CD4-positive, alpha-beta T cell treated with Interleukin-2 at 100 ng/mL for 4 hours (primary cell): ENCODE measurements around the gene OR52E4.
A peak's percentile ranks its signal among the peaks of the same experiment; 100 is the strongest.

Experiments
- DNase-seq: peaks from one replicate; pipeline ENCODE4 v3.0.0-alpha.2; 2020; ENCODE audit warnings: low spot score

The OR52E4 gene

DNA sequence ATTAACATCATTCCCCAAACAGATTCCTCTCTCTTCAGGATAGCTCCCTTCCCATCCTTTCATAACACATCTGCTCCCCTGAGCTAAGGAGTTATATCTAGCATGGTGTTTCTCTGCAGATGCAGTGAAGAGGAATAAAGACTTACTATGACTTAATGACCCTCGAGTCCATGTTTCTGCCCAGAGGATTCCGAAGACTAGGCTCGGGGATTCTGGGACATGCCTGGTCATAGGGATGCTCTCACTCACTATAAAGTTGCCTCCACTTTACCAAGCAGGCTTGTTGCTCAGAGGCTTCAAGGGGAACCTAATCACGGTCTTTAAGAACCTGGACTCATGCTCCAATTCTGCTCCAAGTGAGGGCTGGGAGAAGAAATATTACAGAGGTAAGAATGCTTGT is at the start of gene OR52E4:
OR52E4 (plus strand) TSS at position 301 of the 400 bp plus-strand sequence. CDS start 3,664 bp downstream, outside the sequence.
- DNase-seq = no peak

DNA sequence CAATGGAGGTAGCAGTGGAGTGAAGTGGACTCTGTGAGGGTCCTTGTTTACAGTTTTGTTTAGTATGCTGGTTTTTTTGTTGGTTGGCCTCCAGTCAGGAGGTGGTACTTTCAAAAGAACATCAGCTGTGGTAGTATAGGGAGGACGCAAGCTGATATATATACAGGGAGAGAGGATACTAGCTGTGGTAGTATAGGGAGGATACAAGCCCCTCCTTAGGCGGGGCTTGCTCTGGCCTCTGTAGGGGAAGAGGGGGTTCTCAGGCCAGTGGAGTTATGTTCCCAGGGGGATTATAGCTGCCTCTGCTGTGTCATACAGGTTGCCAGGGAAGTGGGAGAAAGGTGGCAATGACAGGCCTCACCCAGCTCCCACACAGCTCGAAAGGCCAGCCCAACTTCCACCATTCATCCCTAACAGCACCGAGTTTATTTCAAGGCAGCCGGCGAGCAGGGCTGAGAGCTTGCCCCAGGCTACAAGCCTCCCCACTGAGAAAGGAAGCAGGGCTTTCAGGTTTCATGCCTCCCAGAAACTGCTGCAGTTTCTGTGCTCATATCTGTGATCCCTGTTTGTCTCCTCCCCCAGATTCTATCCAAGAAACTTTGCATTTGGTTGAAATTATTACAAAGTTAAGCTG is 49.1 kb upstream of the OR52E4 start:
- no peak for DNase-seq

DNA sequence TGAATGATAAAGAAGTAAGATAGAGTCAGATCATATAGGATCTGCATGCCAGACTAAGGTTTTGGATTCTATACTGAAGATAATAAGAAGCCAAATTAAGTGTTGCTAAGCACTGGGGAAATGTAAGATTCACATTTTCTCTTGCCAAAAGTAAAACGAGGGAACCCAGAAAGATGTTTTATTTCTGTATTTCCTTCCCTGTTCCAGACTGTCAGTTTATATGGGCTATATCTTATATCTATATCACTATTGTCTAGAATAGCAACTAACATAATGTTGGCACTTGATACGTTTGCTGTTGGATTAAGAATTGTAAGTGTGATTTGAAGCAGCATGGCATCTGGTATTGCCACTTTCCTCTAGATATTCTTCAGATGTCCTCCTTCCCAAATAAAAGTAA is 47.0 kb upstream of the OR52E4 start:
- no peak for DNase-seq

DNA sequence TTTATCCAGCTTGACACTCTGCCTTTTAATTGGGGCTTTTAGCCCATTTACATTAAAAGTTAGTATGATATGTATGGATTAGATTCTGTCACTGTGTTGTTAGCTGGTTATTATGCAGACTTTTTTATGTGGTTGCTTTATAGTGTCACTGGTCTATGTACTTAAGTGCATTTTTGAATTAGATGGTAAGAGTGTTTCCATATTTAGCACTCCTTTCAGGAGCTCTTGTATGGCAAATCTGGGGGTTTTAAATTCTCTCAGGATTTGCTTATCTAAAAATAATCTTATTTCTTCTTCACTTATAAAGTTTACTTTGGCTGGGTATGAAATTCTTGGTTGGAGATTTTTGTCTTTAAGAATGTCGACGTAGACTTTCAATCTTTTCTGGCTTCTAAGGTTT is 42.7 kb upstream of the OR52E4 start:
- DNase-seq = no peak

DNA sequence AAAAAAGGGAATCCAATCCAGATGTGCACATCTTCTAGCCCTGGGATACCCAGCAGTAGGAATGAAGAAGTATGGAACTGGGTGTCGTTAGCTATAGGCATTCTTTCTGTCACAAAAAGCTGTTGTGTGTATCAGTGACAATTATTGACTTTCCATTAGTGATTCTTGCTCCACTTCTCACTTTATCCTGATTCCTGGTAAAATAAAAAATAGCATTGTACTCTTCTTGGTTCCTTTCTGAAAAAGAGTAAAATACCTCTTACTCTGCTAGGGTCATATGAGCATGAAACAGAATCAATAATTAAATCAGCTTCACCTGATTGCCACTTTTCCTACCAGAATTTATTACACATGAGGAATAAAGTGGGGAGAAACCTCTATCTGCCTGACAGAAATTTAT is 38.6 kb upstream of the OR52E4 start, which contains the start of gene OR52E6:
OR52E6 (minus strand) TSS at position 101 of the 400 bp plus-strand sequence; CDS start at position 101, 0 bp downstream.
- DNase-seq = no peak

DNA sequence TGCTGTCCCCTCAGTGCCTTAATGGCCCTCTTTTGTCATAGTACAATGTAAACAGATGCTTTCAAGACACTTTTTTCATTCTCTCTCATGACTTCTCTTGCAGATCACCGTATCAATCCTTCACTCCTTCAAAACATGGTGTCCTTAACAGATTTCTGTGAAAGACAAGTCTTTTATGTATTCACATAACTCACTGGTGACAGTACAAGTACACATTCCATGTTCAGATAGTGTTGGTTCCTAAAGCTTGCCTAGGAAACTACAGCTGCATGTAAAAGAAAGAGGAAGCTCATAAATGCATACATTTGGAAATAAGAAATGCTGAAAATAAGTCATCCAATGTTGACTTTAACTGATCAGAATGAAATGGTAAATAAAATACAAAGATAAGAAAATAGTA is 33.7 kb upstream of the OR52E4 start:
- no peak for DNase-seq

DNA sequence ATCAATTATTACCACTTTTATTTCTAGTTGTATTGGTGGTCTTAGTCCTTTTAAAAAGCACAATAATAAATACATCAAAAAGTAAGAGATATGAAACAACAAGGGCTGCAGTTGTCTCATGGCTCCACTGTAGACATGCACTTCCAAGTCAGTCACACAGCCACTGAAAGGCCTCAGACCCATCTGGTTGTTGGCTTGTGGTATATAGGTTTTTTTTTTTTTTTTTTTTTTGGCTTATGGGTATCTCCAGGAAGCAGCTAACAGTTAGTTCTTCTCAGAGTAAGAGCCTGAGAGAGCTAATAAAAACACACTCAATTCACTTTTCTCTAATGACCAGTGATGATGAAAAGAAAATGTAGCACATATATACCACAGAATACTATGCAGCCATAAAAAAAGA is 32.7 kb upstream of the OR52E4 start:
- no peak for DNase-seq

DNA sequence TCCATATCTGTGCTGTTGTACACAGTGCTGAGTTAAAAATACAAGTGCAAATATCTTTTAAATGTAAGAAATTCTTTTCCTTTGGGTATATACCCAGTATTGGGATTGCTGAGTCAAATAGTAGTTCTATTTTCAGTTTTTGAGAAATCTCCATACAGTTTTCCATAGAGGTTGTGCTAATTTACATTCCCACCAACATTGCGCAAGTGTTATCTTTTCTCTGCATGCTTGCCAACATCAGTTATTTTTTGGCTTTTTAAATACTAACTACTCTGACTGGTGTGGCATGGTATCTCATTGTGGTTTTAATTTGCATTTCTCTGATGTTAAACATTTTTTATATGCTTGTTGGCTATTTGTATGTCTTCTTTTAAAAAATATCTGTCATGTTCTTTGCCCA is 29.4 kb upstream of the OR52E4 start:
- no peak for DNase-seq

DNA sequence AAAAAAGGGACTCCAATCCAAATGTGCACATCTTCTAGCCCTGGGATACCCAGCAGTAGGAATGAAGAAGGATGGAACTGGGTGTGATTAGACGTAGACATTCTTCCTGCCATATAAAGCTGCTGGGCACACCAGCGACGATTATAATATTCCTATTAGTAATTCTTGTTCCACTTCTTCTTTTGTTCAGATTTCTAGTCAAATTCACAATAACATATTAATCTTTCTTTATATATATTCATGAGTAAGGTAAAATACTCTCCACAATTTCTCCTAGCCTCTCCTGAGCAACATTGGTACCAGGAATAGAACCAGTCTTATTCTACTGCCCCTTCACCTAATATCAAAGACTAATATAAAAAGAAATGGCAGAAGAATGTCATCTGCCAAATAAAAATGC is 22.8 kb upstream of the OR52E4 start, which contains the start of gene OR52E8:
OR52E8 (minus strand) TSS at position 101 of the 400 bp plus-strand sequence; CDS start at position 101, 0 bp downstream.
- no peak for DNase-seq

DNA sequence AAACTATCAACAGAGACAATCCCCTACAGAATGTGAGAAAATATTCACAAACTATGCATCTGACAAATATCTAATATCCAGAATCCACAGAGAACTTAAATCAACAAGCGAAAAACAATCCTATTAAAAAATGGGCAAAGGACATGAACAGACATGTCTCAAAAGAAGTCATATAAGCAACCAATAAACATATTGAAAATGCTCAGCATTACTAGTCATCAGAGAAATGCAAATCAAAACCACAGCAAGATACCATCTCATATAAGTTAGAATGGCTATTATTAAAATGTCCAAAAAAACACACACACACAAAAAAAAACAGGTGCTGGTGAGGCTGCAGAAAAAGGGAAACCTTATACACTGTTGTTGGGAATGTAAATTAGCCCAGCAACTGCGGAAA is 14.6 kb upstream of the OR52E4 start:
- no peak for DNase-seq

DNA sequence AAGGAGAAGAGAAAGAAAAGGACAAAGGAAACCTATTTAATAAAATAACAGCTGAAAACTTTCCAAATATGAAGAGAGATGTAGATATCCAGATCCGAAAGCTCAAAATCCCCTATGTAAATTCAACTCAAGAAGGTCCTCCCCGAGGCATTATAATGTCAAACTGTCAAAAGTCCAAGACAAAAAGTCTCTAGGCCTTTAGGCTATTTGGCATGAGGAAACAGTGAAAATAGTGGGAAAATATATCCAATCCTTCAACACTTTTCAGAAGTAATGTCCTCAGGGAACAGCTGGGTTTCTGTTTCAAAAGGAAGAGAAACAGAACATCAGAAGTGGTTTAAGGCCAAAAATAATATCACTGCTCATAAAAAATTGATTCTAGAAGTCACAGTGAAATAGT is 1.9 kb upstream of the OR52E4 start:
- DNase-seq = no peak

DNA sequence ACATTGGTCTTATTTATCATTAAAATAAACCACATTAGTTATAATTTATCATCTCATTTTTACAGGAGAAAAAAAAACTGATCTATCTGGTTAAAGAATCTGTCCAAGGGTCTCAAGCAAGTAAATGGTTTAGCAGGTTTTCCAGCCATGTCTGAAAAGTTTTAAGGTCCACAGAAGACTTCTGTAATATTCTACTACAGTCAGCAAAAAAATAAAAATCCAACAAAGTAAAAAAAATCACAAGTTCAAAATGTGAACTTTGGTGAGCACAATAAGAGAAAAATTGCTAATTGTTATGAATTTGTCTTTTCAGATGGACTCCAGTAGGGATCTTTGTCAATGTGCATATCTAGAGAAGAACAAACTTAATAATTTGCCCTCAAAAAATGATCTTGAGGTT is 1.3 kb downstream of the OR52E4 start:
- no peak for DNase-seq

DNA sequence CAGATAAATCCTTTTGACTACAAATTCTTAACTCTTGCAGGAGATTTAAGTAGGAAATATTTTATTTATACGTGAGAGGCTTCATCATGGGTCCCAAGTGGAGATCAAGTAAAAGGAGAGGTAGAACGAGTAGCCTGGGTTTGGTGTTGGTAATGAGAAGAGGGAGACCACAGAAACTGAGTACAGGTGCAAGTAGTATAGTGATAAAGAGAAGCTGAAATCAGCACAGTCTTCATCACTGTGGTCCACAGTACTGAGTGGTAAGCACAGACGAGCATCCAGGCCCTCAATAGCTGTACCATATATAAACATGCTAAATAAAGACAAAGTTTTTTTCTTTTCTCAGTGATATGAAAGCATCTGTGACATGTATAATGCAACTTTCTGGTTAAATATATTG is 6.7 kb downstream of the OR52E4 start:
- DNase-seq = no peak

DNA sequence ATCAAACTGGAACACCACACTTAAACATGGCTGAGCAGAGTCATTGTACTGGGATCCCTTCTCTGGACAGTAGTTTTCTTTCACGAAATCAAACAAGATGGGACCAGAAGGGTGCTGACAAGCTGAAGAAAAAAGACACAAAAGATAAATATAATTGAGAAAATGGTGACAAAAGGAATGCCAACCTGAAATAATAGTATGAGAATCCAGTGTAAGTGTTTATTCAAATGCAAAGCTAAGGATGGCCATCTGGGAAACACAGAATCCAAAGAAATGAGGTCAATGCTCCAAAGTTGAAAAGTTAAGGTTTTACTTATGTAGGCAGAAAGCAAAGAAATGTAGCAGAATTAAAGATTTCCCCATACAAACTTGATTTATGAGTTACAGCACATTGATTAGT is 7.2 kb downstream of the OR52E4 start:
- DNase-seq = no peak

DNA sequence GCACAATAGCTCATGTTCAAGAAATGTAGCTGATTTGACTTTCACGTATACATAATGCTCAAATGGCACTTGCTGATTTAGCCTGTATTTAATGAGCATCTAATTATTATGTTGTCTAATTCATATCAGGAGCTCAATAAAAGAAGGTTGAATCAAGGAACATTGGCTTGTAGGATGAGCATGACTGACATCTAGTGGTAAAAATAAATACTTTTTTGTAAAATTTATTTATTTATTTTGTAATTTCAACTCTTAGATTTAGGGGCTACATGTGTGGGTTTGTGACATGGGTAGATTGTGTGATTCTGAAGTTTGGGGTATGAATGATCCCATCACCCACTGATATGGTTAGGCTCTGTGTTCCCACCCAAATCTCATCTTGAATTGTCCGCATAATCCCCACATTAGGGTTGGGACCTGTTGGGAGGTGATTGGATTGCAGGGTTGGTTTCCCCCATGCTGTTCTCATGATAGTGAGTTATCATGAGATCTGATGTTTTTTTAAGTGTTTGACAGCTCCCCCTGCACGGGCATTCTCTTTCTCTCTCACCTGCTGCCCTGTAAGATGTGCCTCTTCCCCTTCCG is 10.9 kb downstream of the OR52E4 start:
- peak; percentile 7 for DNase-seq

DNA sequence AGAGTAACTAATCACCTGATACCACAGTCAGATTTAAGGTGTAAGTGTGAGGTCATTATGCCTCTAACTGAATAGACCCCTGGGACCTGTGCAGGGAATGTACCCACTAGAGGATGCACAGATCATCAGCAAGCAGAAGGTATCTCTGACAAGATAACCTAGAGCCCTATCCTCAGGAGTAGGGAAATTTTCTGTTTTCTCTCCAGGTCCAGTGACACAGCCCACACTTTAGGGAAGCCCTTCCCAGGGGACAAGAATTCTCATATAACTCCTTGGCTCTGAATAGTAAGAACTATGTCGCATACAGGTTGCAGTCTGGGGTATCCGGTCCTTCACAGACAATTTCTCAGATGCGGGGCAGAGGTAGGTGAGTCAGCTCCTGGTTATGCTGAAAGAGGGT is 12.5 kb downstream of the OR52E4 start, which contains the start of gene OR52E5:
OR52E5 (plus strand) TSS at position 301 of the 400 bp plus-strand sequence. CDS start 7,569 bp downstream, outside the sequence.
- no peak for DNase-seq

DNA sequence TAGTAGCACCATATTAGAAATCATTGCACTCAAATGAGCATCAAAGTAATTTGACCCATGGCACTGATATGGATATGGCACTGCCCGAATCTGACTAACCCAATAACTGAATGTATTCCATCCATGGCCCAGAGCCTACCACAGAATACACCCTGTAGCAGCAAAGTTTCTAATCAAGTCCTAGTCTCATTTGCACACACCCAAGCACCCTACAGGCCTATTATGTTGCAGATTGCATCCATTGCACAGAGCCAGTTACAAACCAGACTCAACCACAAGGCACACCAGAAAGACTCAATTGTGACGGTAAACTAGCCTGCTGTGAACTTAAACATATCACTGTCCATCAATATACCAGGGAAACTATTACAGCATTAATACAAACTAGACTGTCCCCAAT is 19.1 kb downstream of the OR52E4 start:
- no peak for DNase-seq

DNA sequence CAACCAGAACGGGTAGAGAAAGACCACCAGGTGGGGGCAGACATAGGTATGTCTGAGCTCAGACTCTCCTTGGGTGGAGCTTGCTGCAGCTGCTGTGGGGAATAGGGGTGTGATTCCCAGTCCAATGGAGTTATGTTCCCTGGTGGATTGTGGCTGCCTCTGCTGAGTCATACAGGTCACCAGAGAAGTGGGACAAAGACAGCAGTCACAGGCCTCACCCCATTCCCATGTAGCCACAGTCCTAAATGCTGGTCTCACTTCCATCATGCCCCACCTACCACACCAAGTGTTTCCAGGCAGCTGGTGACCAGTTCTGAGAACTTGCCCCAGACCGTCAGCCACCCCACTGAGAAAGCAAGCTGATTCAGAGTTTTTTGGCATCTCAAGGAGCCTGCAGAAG is 30.1 kb downstream of the OR52E4 start:
- DNase-seq = no peak

DNA sequence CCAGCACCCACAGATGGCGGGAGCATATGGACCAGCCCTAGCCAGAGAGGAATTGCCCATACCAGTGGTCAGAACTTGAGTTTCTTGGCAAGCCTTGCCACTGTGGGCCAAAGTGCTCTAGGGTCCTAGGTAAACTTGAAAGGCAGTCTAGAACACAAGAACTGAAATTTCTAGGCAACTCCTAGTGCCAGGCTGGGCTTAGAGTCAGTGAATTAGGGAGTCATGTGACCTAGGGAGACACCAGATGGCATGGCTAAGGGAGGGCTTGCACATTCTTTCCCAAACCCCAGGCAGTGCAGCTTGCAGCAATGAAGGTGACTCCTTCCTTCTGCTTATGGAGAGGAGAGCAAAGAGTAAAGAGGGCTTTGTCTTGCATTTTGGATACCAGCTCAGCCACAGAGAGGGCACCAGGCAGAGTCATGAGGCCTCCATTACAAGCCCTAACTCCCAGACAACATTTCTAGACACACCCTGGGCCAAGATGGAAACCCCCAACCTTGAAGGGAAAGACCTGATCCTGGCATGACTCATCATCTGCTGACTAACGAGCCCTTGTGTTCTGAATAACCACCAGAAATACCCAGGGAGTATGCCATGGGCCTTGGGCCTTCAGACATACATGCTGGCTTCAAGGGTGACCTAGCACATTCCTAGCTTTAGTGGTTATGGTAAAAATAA is 42.5 kb downstream of the OR52E4 start:
- no peak for DNase-seq

DNA sequence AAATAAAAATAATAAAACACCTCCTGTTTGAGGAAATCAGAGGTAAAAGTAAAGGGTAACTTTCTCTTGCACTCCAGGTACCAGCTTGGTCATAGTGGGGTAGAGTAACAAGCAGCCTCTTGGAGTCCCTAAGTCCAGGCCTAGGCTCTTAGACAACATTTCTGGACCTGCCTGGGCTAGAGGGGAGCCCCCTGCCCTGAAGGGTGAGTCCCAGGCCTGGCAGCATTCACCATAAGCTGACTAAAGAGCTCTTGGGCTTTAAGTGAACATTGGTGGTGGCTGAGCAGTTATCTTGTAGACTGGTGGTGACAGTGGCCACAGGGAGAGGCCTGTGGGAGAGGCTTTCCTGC is 43.0 kb downstream of the OR52E4 start:
- no peak for DNase-seq

DNA sequence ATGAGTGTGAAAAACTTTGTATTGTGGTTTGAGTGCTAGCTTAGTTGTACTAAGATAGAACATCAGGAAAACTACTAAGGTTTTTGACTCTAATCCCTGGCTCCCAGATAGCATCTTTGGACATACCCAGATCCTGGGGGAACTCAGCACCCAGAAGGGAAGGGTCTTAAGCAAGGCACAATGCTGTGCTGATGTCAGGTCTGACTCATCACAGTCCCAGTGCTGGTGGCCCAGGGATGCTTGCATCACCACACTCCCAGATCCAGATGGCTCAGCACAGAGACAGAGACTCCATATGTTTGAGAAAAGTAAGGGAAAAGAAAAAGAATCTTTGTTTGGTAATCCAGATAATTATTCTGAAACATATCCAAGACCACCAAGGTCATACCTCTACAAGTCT is 43.4 kb downstream of the OR52E4 start:
- DNase-seq = no peak

DNA sequence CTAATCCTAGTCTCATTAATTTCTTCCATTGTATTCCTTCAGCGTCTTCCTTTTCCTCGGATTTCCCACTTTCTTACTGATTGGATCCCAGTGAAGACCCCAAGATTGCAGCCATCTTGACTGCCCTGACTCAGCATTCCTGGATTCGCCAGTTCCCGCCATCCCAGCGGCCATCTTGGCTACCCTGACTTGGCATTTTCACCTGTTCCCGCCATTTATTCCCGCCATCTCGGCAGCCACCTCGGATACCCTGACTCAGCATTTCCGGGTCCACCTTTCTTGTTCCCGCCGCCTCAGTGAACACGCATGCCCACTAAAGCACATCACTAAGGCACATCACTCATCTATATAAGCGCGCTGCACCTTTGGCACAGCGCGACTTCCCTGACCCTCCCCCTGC is 47.8 kb downstream of the OR52E4 start:
- no peak for DNase-seq

DNA sequence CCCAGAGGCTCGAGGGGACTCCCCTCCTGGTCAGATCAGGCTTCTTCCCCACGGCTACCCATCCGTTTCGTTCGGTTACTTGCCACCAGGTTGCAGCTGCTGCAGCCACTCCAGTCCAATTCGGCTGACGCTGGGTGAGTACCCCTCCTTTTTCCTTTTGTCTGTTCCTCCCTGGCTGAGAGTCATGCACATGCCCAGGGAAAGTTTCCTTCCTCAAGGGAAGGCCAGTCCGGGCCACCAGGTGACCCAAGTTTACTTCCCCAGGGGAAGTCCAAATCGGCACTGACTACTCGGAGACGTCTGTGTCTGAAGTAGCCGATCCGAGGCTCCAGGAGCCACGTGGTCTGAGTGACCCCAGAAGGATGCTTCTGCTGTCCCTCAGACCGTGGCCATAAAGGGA is 48.4 kb downstream of the OR52E4 start:
- no peak for DNase-seq
